Neural progenitor cell (in vitro differentiated cells): ENCODE results near the gene KRTAP1-3.

Experiments used
- CTCF ChIP-seq: fragments of 200-600 bp; sonication (generic); IDR thresholded peaks from 2 replicates; pipeline ENCODE4 v1.5.1; 2017; ENCODE audit warnings: antibody characterized with exemption, mild to moderate bottlenecking
- EZH2 ChIP-seq: fragments of 200-600 bp; sonication (generic); IDR thresholded peaks from 2 replicates; pipeline ENCODE4 v1.6.1; 2017; ENCODE audit warnings: antibody characterized with exemption, mild to moderate bottlenecking, moderate library complexity
- EZH2phosphoT487 ChIP-seq: fragments of 200-600 bp; sonication (generic); IDR thresholded peaks from 2 replicates; pipeline ENCODE4 v1.6.1; 2017; ENCODE audit warnings: antibody characterized with exemption

GRCh38 chr17:41076788-41077187 lies 42.1 kb upstream of the KRTAP1-3 start:
- no peak for TF ChIP-seq CTCF
- no peak for TF ChIP-seq EZH2
- no peak for TF ChIP-seq EZH2phosphoT487
